Rectal smooth muscle tissue (tissue), 1 donor: ENCODE results near the gene NOL4L.

Experiments
- H3K27ac ChIP-seq: one replicate; pipeline ENCODE4 v1.7.0; 2013; ENCODE audit warnings: low read depth, low read length, inconsistent platforms
- H3K27me3 ChIP-seq: one replicate; pipeline ENCODE4 v1.7.0; 2013; ENCODE audit warnings: low read length; ENCODE audit not compliant: control insufficient read depth, insufficient read depth
- H3K36me3 ChIP-seq: one replicate; pipeline ENCODE4 v1.7.0; 2013; ENCODE audit warnings: low read length; ENCODE audit not compliant: control insufficient read depth, insufficient read depth
- H3K4me1 ChIP-seq: one replicate; pipeline ENCODE4 v1.7.0; 2013; ENCODE audit warnings: low read length; ENCODE audit not compliant: control insufficient read depth, insufficient read depth
- H3K4me3 ChIP-seq: one replicate; pipeline ENCODE4 v1.7.0; 2013; ENCODE audit warnings: low read length
- H3K9ac ChIP-seq: one replicate; pipeline ENCODE4 v1.7.0; 2013; ENCODE audit warnings: low read length

The NOL4L gene

DNA sequence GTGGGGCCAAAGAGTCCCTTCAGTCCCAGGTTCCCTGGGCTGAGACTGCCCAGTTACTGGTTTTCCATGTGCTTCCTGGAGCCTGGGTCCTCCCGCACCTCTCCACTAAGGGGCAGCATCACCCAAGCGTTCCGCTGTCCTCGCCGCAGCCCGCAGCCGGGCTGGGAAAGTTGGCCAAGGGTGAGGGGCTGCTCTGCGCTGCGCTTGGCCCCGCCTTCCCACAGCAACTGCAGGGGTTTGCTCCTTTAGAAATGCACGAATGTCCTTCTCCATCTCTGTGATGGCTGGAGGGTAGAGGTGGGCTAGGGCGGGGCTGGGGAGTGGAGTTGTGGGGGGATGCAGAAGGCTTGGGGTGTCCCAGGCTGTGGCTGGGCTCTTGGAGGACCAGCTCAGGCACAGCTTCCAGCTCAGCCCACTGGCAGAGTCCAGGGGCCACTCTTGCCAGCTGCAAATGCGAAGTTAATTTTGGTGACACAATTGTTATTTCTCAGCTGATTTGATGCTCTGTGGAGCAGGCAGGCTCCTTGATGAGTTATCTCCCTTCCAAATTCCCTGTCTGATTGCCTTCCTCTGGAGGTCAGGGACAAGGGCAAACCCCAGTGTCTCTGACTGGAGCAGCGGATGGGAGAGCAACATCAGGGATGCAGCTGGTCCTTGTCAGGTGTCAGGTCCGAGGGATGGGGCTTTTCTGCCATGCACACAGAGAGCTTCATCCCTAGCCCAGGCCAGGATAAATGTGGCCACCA lies 63.2 kb downstream of the NOL4L start:
- H3K9ac ChIP-seq, result no peak overlapping the region
- H3K27me3 ChIP-seq, result no peaks in the 10 kb centered on the region
- H3K4me3 ChIP-seq, result no peak overlapping the region
- H3K4me1 ChIP-seq, result peaks cover 6% of the 10 kb centered on the region
- peaks cover 3% of the 10 kb centered on the region for H3K36me3 ChIP-seq
- no peak overlapping the region for H3K27ac ChIP-seq

DNA sequence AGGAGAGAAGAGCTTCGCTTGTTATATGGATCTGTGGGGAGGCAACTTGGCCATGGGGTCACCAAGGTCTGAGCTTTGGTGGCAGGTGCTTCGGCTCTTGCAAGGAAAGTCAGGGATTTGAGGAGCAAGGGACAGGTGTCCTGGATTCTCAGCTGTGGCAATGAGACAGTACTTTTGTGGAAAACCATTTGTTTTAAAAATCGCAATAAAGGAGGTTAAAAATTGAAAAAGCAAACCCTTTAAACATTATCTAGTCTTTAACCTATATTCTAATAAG lies 64.3 kb downstream of the NOL4L start:
- Histone ChIP-seq H3K9ac (no peak overlapping the region), H3K27ac (no peak overlapping the region), H3K4me3 (no peak overlapping the region), H3K36me3 (peaks cover 3% of the 10 kb centered on the region), H3K4me1 (peaks cover 6% of the 10 kb centered on the region), H3K27me3 (no peaks in the 10 kb centered on the region)

DNA sequence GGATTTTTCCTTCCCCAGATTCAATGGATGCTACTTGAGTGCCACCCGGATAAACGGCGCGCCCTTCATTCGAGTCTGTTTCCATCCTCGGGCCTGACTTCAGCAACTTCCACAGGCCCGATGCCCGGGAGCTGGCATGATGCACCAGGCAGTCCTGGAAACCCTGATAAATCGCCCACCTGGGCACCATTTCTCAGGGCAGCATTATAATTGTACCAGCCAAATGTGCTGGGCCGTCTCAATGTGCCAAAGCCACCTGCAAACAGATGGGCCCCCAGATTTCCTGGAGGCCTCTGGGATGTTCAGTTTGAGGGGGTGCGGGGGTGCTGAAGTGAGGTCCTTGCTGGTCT lies 65.8 kb downstream of the NOL4L start:
- peaks cover 3% of the 10 kb centered on the region for H3K36me3 ChIP-seq
- H3K9ac ChIP-seq, result no peak overlapping the region
- no peak overlapping the region for H3K4me3 ChIP-seq
- H3K4me1 ChIP-seq, result no peaks in the 10 kb centered on the region
- H3K27ac ChIP-seq, result no peak overlapping the region
- no peaks in the 10 kb centered on the region for H3K27me3 ChIP-seq

DNA sequence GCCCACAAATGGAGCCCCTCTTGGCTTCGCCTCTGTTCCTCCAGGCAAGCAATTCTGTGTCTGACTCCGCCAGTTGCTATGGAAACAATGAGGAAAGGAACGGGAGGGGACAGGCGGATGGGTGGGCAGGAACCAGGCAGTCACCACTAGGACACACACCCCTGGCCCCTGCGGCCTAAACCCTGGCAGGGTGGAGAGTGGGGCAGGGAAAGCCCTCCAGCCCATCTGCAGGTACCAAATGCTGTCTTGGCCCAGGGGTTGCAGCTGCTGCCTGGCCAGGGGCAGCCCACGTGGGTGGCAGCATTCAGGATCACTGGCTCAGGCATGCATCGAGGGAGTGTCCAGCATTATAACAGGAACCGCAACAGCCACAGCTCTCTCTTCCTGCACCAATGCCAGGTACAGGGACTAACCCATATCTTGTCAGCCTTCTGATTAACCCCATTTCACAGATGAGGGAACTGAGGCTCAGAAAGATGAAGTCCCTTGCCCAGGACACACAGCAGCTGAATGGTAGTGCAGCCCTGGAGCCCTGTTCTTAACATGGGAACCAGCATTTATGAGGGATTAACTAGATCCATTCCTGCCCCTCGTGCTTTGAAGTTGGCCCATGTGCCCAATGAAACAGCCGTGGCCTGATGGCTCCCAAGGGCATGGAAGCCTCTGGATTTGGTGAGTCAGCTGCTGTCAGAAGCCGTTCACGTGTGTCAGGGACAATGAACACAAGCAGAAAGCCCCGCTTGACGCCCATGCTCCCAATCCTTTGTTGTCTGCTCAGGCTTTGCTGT lies 66.3 kb downstream of the NOL4L start:
- Histone ChIP-seq H3K36me3 (peaks cover 3% of the 10 kb centered on the region), H3K27ac (no peak overlapping the region), H3K9ac (no peak overlapping the region)

DNA sequence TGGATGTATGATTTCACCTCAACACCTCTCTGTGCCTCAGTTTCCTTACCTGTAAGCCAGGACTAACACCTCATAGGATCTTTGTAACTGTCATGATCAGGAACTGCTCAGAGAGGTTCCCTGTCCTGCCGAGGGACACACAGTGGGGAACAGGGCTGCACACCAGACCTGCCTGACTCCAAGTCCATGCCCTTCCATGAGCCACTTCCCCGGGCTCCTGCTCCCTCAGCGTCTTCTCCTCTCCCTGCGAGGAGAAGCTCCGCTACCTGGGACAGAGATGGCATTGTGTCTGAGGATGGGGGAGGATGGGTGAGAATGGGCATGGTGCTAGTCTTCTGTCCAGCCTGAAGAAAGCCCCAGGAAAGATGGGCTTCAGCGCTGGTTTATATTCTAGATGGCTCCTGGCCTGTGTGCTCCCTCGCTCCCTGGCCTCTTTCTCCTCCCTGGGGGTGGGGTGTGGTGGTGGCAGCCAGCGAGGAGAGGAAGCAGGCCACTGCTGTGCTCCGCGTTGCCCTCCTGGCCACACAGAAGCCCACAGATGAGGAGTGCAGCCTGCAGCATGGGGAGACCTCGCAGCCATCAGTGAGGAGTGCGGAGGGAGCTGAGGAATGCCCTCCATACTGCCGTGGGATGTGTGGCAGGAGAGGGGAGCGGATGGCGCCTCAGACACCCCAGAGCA lies 67.1 kb downstream of the NOL4L start:
- no peak overlapping the region for H3K27ac ChIP-seq
- H3K9ac ChIP-seq, result no peak overlapping the region
- no peaks in the 10 kb centered on the region for H3K4me1 ChIP-seq
- no peak overlapping the region for H3K4me3 ChIP-seq
- no peaks in the 10 kb centered on the region for H3K27me3 ChIP-seq
- peaks cover 3% of the 10 kb centered on the region for H3K36me3 ChIP-seq

More for the DNA sequence above, 66.3 kb downstream of the NOL4L start:
- Histone ChIP-seq H3K4me3 (no peak overlapping the region), H3K4me1 (no peaks in the 10 kb centered on the region), H3K27me3 (no peaks in the 10 kb centered on the region)

DNA sequence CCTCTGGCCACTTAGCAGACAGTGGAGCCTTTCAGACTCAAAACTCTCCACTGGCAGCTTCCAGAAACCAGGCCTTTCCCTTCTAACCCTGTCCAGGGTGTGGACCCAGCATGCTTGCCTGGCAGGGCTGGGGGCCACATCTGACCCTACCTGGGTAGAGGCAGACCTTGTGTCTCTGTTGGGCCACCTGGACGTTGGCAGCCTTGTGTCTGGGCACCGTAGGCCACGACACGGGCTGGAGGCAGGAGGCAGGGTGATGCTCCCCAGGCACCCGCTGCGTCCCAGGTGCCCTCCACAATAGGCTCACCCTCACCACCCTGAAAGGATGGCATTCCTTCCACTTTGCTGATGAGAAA lies 67.6 kb downstream of the NOL4L start:
- no peaks in the 10 kb centered on the region for H3K27me3 ChIP-seq
- no peak overlapping the region for H3K9ac ChIP-seq
- no peak overlapping the region for H3K27ac ChIP-seq
- no peak overlapping the region for H3K4me3 ChIP-seq
- peaks cover 3% of the 10 kb centered on the region for H3K36me3 ChIP-seq
- H3K4me1 ChIP-seq, result no peaks in the 10 kb centered on the region

DNA sequence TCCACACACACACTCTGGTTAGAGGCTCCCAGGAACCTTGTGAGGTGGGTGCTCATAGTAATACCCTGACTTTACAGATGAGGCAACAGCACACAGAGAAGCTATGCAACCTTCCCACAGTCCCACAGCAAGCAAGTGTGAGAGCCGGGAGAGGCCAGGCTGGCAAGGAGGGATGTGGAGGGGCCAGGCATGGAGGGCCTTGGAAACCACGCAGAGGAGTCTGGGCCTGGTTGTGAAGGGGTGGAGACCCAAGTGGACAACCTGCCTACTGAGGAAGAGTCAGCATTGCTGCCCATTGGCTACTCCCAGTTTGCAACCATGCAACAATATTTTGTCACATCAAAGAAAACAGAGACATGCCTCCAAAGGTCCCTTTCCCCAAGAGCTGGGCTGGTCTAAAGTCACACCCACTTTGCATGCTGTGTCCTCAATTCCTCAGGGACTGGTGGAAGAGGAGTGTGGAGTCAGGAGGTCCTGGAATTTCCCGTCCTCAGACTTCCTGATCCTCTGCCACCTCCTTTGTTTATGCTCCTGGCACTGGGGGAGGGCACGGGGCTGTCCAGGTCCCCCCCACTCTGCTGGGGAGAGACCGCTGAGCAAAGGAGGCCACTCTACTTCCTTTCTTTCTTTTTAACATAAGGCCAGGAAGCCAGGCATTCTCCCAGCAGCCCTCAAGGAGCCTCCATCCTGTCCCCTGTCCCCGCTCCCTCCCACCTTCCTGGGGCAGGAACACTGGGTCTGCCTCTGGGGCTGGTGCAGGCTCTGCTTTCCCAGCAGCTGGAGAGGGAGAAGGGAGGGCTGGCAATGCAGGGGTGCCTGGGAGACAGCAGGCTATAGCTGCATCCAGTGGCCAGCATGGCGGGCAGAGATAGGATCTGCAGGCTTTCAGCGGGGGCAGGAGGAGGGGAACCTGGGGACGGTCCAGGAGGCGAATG lies 68.3 kb downstream of the NOL4L start:
- Histone ChIP-seq H3K4me1 (no peaks in the 10 kb centered on the region), H3K4me3 (no peak overlapping the region), H3K36me3 (peaks cover 3% of the 10 kb centered on the region), H3K27me3 (no peaks in the 10 kb centered on the region), H3K9ac (no peak overlapping the region), H3K27ac (no peak overlapping the region)

DNA sequence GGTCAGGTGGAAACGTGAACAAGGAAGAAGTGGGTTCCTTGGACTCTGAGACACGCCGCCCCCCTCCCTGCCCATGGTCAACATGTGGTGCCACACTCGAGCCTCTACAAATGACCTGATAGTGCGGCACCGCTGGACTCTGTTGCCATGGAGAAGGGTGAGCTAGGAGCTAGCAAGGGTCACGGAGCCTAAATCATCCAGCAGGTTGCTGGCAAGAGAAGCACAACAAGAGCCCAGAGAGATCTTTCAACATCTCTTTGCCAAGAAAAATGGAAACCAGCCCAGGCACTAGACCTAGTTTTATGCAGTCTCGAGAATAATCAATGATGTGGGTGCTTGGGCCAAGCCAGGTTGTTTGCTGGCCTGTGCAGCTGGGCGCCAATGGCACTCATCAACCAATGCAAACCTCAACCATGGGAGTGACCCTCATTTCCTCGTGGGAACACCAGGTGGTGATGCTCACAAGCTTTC lies 69.5 kb downstream of the NOL4L start:
- no peak overlapping the region for H3K4me3 ChIP-seq
- H3K27me3 ChIP-seq, result no peaks in the 10 kb centered on the region
- H3K36me3 ChIP-seq, result peaks cover 3% of the 10 kb centered on the region
- H3K9ac ChIP-seq, result no peak overlapping the region
- no peak overlapping the region for H3K27ac ChIP-seq
- no peaks in the 10 kb centered on the region for H3K4me1 ChIP-seq

DNA sequence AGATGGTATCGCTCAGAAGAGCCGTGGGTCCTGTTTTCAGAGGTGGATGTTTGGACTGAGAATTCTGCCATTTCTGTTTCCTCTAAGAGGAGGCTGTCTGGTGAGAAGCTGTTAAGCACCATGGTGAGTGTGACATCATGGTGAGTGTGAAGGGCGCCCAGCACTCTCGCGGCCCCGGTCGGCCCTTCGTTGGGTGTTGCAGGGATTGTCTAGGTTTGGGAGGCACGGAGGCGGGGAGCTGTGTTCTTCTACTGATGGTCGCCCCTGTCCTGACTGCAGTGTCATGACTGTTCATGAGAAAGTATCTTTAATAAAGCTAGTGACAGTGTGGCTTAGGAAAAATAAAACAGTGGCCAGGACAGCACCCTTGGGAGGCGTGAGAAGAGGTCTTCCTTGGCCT lies 70.4 kb downstream of the NOL4L start:
- Histone ChIP-seq H3K4me3 (no peak overlapping the region), H3K9ac (no peak overlapping the region), H3K27ac (no peak overlapping the region), H3K4me1 (no peaks in the 10 kb centered on the region), H3K27me3 (no peaks in the 10 kb centered on the region), H3K36me3 (peaks cover 3% of the 10 kb centered on the region)

DNA sequence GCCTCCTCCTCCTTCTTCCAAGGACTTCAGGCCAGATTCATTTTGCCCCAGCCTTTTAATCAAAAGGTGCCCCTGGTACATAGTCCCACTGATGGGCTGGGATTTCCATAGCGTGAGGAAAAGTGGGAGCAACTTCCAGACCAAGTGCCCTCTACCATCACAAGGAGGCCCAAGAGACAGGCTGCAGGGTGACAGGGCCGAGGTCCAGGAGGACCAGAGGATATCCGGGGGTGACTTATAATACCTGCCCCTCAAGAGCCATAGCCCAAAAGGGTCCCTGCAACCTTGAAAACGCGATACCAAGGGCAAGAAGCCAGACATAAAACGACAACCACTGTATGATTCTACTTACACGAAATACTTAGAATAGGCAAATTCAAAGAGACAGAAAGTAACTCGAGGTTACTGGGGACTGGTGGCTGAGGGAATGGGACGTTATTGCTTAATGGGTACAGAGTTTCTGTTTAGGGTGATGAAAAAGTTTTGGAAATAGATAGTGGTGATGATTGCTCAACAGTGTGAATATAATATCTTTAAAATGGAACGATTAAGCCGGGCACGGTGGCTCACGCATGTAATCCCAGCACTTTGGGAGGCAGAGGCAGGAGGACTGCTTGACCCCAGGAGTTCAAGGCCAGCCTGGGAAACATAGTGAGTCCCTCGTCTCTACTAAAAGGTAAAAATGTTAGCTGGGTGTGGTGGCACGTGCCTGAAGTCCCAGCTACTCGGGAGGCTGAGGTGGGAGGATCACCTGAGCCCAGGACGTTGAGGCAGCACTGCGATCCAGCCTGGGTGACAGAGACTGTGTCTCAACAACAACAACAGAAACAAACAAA lies 71.9 kb downstream of the NOL4L start:
- H3K4me3 ChIP-seq, result no peak overlapping the region
- H3K36me3 ChIP-seq, result no peaks in the 10 kb centered on the region
- H3K27ac ChIP-seq, result no peak overlapping the region
- H3K9ac ChIP-seq, result no peak overlapping the region
- H3K27me3 ChIP-seq, result no peaks in the 10 kb centered on the region
- H3K4me1 ChIP-seq, result no peaks in the 10 kb centered on the region

DNA sequence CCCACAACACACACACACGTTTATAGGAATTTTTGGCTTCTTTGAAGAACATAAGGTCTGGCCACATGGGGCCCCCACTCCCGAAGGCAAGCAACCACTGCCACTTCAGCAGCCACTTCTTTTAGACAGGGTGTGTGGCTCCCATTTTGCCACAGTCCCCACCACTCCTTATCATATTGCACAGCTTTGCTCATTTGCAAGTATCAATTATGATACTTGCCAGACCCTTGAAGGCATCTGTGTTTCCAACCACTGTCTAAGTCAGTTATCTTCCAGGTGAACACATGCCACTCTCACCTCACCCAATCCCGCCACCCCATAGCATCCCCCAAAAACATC lies 73.1 kb downstream of the NOL4L start:
- Histone ChIP-seq H3K27ac (no peak overlapping the region), H3K9ac (no peak overlapping the region), H3K4me1 (no peaks in the 10 kb centered on the region), H3K4me3 (no peak overlapping the region), H3K36me3 (no peaks in the 10 kb centered on the region), H3K27me3 (no peaks in the 10 kb centered on the region)
